K562 (cell line): ENCODE results near the gene ZBTB7A. TPM values are rescaled to one million over a fixed set of nuclear protein-coding genes. Genes with fewer than 3 reads are reported as not detected.

Experiments used
- ATAC-seq: fragments of 200-7000 bp; cut with Tn5 transposase; 3 replicates; pipeline ENCODE4 v1.9.1; 2020; ENCODE audit warnings: moderate library complexity
- BruUV-seq: library from RNA; stranded (reverse); fragments of 400-500 nt; replicated peaks from 2 replicates; lab custom pipeline; 2021; lab: Mats Ljungman, UMichigan
- CTCF ChIA-PET: fragments of 300-600 bp; formaldehyde crosslinking; extraction: SDS; loops from one replicate; lab custom pipeline; 2021; ENCODE audit warnings: low intra/inter-chr PET ratio; lab: Yijun Ruan, JAX
- POLR2A ChIA-PET: fragments of 300-600, 350-650 bp; sonication (Branson Sonifier 250); formaldehyde crosslinking; extraction: SDS; loops from one replicate; lab custom pipeline; 2021; ENCODE audit warnings: antibody characterized with exemption, inconsistent platforms; lab: Yijun Ruan, JAX
- DNase-seq, 4 experiments: peaks; one replicate each; pipeline versions ENCODE4 v3.0.0 to v3.0.0-alpha.2; 2011 to 2018; ENCODE audit warnings: low spot score in 3 of 4, mixed read lengths in 3 of 4; ENCODE audit errors: extremely low read depth in 1 of 4
- FAIRE-seq: peaks from 2 replicates; lab custom pipeline; 2011; peaks lifted over from hg19 to GRCh38; lab: Jason Lieb, UNC
- H2AFZ ChIP-seq: 2 replicates; pipeline ENCODE4 v1.6.0; 2011; ENCODE audit warnings: low read depth, low read length, control low read depth, inconsistent platforms
- H3K27ac ChIP-seq: fragments of 200-600 bp; 3 replicates; pipeline ENCODE4 v1.8.0; 2011; ENCODE audit warnings: low read depth, mild to moderate bottlenecking, control low read depth, inconsistent platforms, low read length, moderate library complexity, mixed read lengths; ENCODE audit errors: extremely low read depth
- H3K27me3 ChIP-seq, 2 experiments: fragments of 300-600 bp in 1 of 2; 2 replicates in 1 of 2; 3 replicates in 1 of 2; pipeline versions ENCODE4 v1.6.0 to v1.8.0; 2011; ENCODE audit warnings: inconsistent platforms in 2 of 2, low read length in 2 of 2, mild to moderate bottlenecking in 1 of 2, mixed read lengths in 1 of 2, moderate library complexity in 1 of 2; ENCODE audit not compliant: control insufficient read depth in 2 of 2, insufficient read depth in 2 of 2
- H3K36me3 ChIP-seq: fragments of 300-600 bp; 3 replicates; pipeline ENCODE4 v1.8.0; 2011; ENCODE audit warnings: mild to moderate bottlenecking, low read length, inconsistent platforms; ENCODE audit not compliant: control insufficient read depth, insufficient read depth
- H3K4me1 ChIP-seq, 2 experiments: fragments of 200-600 bp in 1 of 2; replicated peaks in 1 of 2; 2 replicates in 1 of 2; 3 replicates in 1 of 2; pipeline versions ENCODE4 v1.5.1 to v1.8.0; 2011; ENCODE audit warnings: inconsistent platforms in 2 of 2, low read length in 2 of 2, mild to moderate bottlenecking in 1 of 2, mixed read lengths in 1 of 2, moderate library complexity in 1 of 2; ENCODE audit not compliant: control insufficient read depth in 2 of 2, insufficient read depth in 2 of 2
- H3K4me2 ChIP-seq: 2 replicates; pipeline ENCODE4 v1.6.1; 2011; ENCODE audit warnings: low read length, control low read depth, inconsistent platforms, mixed read lengths; ENCODE audit not compliant: insufficient read depth
- H3K4me3 ChIP-seq: fragments of 200-600 bp; sonication (generic), shearing (Covaris generic); 2 replicates; pipeline ENCODE4 v1.5.1; 2016; ENCODE audit warnings: control low read depth, inconsistent platforms
- H3K79me2 ChIP-seq: fragments of 200-600 bp; 3 replicates; pipeline ENCODE4 v1.8.0; 2011; ENCODE audit warnings: low read length, inconsistent platforms; ENCODE audit not compliant: control insufficient read depth, insufficient read depth
- H3K9ac ChIP-seq, 2 experiments: 2 replicates each; pipeline versions ENCODE4 v1.6.0 to v1.6.1; 2011; ENCODE audit warnings: low read depth in 2 of 2, low read length in 2 of 2, control low read depth in 1 of 2, inconsistent platforms in 1 of 2, mild to moderate bottlenecking in 1 of 2, mixed read lengths in 1 of 2; ENCODE audit not compliant: insufficient read depth in 1 of 2
- H3K9me1 ChIP-seq: one replicate; pipeline ENCODE4 v1.6.0; 2011; ENCODE audit warnings: inconsistent platforms, mild to moderate bottlenecking, low read length, moderate library complexity; ENCODE audit not compliant: control insufficient read depth, insufficient read depth
- H3K9me3 ChIP-seq: replicated peaks from 2 replicates; pipeline ENCODE4 v1.5.1; 2011; ENCODE audit warnings: low read depth, low read length, inconsistent platforms; ENCODE audit not compliant: control insufficient read depth, insufficient read depth
- H4K20me1 ChIP-seq: replicated peaks from 2 replicates; pipeline ENCODE4 v1.6.1; 2011; ENCODE audit warnings: low read length, inconsistent platforms, mixed read lengths; ENCODE audit not compliant: control insufficient read depth, insufficient read depth
- ETV1 ChIP-seq: fragments of 450-650 bp; conservative IDR thresholded peaks from 2 replicates; pipeline ENCODE4 v1.6.1; 2016; ENCODE audit warnings: missing genetic modification characterization, control low read depth, low read depth, missing compliant biosample characterization
- MECOM ChIP-seq: fragments of 250-450 bp; sonication (Bioruptor Pico); IDR thresholded peaks from 2 replicates; pipeline ENCODE4 v1.8.0; 2022; ENCODE audit warnings: inconsistent platforms
- NBN ChIP-seq: fragments of 450-650 bp; IDR thresholded peaks from 2 replicates; pipeline ENCODE4 v1.6.1; 2016; ENCODE audit warnings: low read depth, mild to moderate bottlenecking
- NR1H2 ChIP-seq: sonication (generic); formaldehyde crosslinking; IDR thresholded peaks from 2 replicates; pipeline ENCODE4 v1.4.0; 2020; ENCODE audit warnings: mild to moderate bottlenecking, missing genetic modification reagents
- RBBP5 ChIP-seq: fragments of 200-600 bp; sonication (generic); IDR thresholded peaks from 2 replicates; pipeline ENCODE4 v1.6.1; 2012; ENCODE audit warnings: borderline replicate concordance, mild to moderate bottlenecking, low read length, control low read depth, inconsistent platforms; ENCODE audit not compliant: insufficient read depth, poor library complexity, severe bottlenecking
- ZNF324 ChIP-seq: fragments of 250-450 bp; sonication (Bioruptor Pico); IDR thresholded peaks from 2 replicates; pipeline ENCODE4 v1.4.0; 2020; ENCODE audit warnings: mild to moderate bottlenecking
- ZNF589 ChIP-seq: fragments of 200-800 bp; sonication (Bioruptor generic); IDR thresholded peaks from 2 replicates; pipeline ENCODE4 v1.6.1; 2016; ENCODE audit warnings: low read depth, missing genetic modification characterization, missing compliant biosample characterization
- WGBS: fragments of 100-300 bp; shearing (Covaris generic); methylation state at CpG from one replicate; pipeline ENCODE4 v1.1.6; 2016; ENCODE audit warnings: low coverage, mixed read lengths; ENCODE audit not compliant: insufficient coverage; ENCODE audit errors: missing lambda C conversion rate; 5-methylcytosine and 5-hydroxymethylcytosine counted together
- in situ Hi-C: fragments of 300-500 bp; cut with MboI; formaldehyde crosslinking; loops from 4 replicates; pipeline ENCODE4 v1.15.0; 2018; ENCODE audit warnings: inconsistent platforms, mixed read lengths
- intact Hi-C: fragments of 100-400 bp; cut with micrococcal nuclease; formaldehyde crosslinking; loops from 2 replicates; pipeline ENCODE4 v1.14.2; 2022
- polyA plus RNA-seq, 8 experiments: library from polyadenylated mRNA; depleted of rRNA in 4 of 8; stranded (reverse) in 5 of 8; unstranded in 3 of 8; fragments of >200 nt; fragmentation: Nextera tagmentation in 2 of 8; fragmentation: Illumina TruSeq in 1 of 8; extraction: Ambion mirVana in 2 of 8; extraction: Trizol in 1 of 8; gene quantifications; 2 replicates each; pipeline versions ENCODE4 v1.2.1 to v1.2.3, GENCODE V29; 2011 to 2014; ENCODE audit warnings: inconsistent platforms in 1 of 8, missing spikeins in 1 of 8
- total RNA-seq, 7 experiments: library from RNA; depleted of rRNA in 6 of 7; stranded (reverse); fragments of >200 nt in 6 of 7; fragmentation: Illumina TruSeq in 2 of 7; extraction: Trizol in 2 of 7; gene quantifications; 2 replicates each; pipeline versions ENCODE4 v1.2.1 to v1.2.3, GENCODE V29; 2011 to 2021; ENCODE audit warnings: low replicate concordance in 1 of 7
- TF ChIP-seq, protein P1 (sequence below): fragments of 450-650 bp; IDR thresholded peaks from one replicate; pipeline ENCODE4 v1.6.1; 2018; ENCODE audit warnings: mild to moderate bottlenecking, moderate library complexity; ENCODE audit not compliant: partially characterized antibody
- TF ChIP-seq, protein P2 (sequence below): fragments of 250-450 bp; sonication (Bioruptor Pico); IDR thresholded peaks from 2 replicates; pipeline ENCODE4 v1.9.0; 2021; ENCODE audit warnings: mild to moderate bottlenecking, inconsistent platforms
- TF ChIP-seq, protein P3 (sequence below): IDR thresholded peaks from 3 replicates; pipeline ENCODE4 v1.6.1; 2011; ENCODE audit warnings: borderline replicate concordance, mild to moderate bottlenecking; ENCODE audit not compliant: insufficient read length, insufficient read depth

Gene ZBTB7A
- total and polyA plus RNA-seq, 9 of the 15 experiments (the other 6 are each of a cell fraction or from before 2014, with no cell fraction given), result 0.11 to 34.0 (median 4.6) TPM

- ATAC-seq (no peak), DNase-seq (no peak), FAIRE-seq (no peak)
- Histone ChIP-seq H3K9ac (peak overlapping the region in 1 of 2 experiments; percentile 45; a peak in 1 of 4 replicates), H3K9me3 (no peaks in the 10 kb centered on the region), H3K4me3 (no peak overlapping the region), H3K36me3 (peaks cover 44% of the 10 kb centered on the region; the same call in 2 of the 3 replicates), H3K4me2 (no peak overlapping the region), H3K27ac (no peak overlapping the region), H4K20me1 (peaks cover 4% of the 10 kb centered on the region; the same call in 1 of the 2 replicates), H3K4me1 (peaks cover 0 to 27% of the 10 kb centered on the region in 2 experiments; a peak in 2 of 5 replicates), H3K9me1 (peaks cover 3% of the 10 kb centered on the region), H3K79me2 (no peaks in the 10 kb centered on the region), H3K27me3 (no peaks in the 10 kb centered on the region), H2AFZ (no peak overlapping the region)
- intact Hi-C loops (no loop called here), in situ Hi-C loops (no loop called here)
- TF ChIP-seq ETV1 (no peak), MECOM (CRISPR knock-in tag) (no peak), ZNF589 (CRISPR knock-in tag) (no peak), NR1H2 (no peak), RBBP5 (no peak), NBN (no peak), ZNF324 (CRISPR knock-in tag) (no peak)
- TF ChIP-seq, protein P1, sequence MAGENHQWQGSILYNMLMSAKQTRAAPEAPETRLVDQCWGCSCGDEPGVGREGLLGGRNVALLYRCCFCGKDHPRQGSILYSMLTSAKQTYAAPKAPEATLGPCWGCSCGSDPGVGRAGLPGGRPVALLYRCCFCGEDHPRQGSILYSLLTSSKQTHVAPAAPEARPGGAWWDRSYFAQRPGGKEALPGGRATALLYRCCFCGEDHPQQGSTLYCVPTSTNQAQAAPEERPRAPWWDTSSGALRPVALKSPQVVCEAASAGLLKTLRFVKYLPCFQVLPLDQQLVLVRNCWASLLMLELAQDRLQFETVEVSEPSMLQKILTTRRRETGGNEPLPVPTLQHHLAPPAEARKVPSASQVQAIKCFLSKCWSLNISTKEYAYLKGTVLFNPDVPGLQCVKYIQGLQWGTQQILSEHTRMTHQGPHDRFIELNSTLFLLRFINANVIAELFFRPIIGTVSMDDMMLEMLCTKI, result no peak
- TF ChIP-seq, protein P2, sequence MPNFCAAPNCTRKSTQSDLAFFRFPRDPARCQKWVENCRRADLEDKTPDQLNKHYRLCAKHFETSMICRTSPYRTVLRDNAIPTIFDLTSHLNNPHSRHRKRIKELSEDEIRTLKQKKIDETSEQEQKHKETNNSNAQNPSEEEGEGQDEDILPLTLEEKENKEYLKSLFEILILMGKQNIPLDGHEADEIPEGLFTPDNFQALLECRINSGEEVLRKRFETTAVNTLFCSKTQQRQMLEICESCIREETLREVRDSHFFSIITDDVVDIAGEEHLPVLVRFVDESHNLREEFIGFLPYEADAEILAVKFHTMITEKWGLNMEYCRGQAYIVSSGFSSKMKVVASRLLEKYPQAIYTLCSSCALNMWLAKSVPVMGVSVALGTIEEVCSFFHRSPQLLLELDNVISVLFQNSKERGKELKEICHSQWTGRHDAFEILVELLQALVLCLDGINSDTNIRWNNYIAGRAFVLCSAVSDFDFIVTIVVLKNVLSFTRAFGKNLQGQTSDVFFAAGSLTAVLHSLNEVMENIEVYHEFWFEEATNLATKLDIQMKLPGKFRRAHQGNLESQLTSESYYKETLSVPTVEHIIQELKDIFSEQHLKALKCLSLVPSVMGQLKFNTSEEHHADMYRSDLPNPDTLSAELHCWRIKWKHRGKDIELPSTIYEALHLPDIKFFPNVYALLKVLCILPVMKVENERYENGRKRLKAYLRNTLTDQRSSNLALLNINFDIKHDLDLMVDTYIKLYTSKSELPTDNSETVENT (CRISPR knock-in tag), result no peak
- TF ChIP-seq, protein P3, sequence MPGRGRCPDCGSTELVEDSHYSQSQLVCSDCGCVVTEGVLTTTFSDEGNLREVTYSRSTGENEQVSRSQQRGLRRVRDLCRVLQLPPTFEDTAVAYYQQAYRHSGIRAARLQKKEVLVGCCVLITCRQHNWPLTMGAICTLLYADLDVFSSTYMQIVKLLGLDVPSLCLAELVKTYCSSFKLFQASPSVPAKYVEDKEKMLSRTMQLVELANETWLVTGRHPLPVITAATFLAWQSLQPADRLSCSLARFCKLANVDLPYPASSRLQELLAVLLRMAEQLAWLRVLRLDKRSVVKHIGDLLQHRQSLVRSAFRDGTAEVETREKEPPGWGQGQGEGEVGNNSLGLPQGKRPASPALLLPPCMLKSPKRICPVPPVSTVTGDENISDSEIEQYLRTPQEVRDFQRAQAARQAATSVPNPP, result no peak
- POLR2A ChIA-PET, result interaction anchor here (0.7 to 1.0 kb wide), 2 partner anchors 19 to 34 kb away, joined by 3 to 5 read pairs; partner anchors contain the start of gene PIAS4
- WGBS, result 84% methylated on average over 14 of the region's 16 CpGs
- no TSS peak for BruUV-seq
- CTCF ChIA-PET, result no interaction called here
These were observed 39.6 kb downstream of the ZBTB7A start for GRCh38 chr19:4027146-4027545.
